Embryonic facial prominence (tissue), 1 donor: ENCODE measurements around the gene ST6GAL1.
"Not testable (repeated sequence)": the region's sequence is repeated elsewhere in the genome, so short reads cannot be mapped to it uniquely, and the experiment has no call there.

Source experiments
- DNase-seq: peaks from one replicate; pipeline ENCODE4 v3.0.0-alpha.2; 2016; ENCODE audit errors: extremely low spot score

The ST6GAL1 gene

DNA sequence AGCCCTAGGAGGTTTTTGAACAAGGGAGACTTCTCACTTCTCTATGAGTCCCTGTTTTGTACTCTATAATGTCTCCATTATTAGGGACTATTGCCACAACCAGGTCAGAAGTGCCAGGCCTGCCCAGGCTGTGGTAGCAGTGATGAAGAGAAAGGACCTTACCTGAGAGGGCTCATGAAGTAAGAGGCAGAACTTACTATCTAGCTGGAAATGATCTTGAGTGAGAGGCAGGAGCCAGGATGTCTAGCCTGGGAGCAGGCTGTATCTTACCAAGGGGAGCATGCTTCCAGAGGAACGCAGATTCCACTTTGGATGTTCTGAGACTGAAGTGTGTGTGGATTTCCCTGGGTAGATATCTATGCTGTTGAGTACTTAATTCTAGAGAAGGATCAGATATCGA is 115.7 kb downstream of the ST6GAL1 start:
- no peak for DNase-seq

GRCh38 chr3:187049462-187050101 is 119.3 kb downstream of the ST6GAL1 start:
- no peak for DNase-seq

- DNase-seq: no peak
Observed at GRCh38 chr3:187051066-187051465, 120.7 kb downstream of the ST6GAL1 start.

DNA sequence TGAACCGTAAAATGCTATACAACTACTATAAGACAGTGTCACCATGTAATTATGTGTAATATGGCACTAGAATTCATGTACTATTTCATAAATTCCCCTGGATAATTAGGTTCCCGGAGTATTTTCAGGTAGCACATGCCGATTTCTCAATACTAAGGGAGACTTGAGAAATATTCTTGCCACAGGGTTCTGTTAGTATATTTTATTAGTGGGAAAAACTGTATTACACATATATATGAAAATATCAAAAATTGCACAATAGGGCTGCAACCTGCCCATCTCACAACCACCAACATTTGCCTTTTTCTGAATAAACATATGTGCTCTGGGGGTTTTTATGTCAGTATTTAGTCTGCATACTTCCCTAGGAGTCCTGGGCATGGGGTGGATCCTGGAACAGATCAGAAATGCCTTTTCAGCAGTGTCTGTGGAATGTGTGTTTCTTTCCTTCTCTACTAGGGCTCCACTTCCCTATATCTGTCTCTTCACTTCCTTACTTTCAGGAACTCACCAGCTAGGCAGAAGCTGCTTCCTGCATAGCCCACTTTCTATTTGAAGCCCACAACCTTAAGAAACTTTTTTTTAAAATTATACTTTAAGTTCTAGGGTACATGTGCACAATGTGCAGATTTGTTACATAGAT is 121.5 kb downstream of the ST6GAL1 start:
- no peak for DNase-seq

- DNase-seq: not testable (repeated sequence)
Observed at GRCh38 chr3:187052427-187052826, 122.1 kb downstream of the ST6GAL1 start.

- not testable (repeated sequence) for DNase-seq
Observed at GRCh38 chr3:187054433-187054832, 124.1 kb downstream of the ST6GAL1 start.

GRCh38 chr3:187057803-187058202 is 127.5 kb downstream of the ST6GAL1 start:
- not testable (repeated sequence) for DNase-seq

- no peak for DNase-seq
Observed at GRCh38 chr3:187061748-187062147, 131.4 kb downstream of the ST6GAL1 start.

- DNase-seq: no peak
Observed at GRCh38 chr3:187062526-187063177, 132.3 kb downstream of the ST6GAL1 start.

DNA sequence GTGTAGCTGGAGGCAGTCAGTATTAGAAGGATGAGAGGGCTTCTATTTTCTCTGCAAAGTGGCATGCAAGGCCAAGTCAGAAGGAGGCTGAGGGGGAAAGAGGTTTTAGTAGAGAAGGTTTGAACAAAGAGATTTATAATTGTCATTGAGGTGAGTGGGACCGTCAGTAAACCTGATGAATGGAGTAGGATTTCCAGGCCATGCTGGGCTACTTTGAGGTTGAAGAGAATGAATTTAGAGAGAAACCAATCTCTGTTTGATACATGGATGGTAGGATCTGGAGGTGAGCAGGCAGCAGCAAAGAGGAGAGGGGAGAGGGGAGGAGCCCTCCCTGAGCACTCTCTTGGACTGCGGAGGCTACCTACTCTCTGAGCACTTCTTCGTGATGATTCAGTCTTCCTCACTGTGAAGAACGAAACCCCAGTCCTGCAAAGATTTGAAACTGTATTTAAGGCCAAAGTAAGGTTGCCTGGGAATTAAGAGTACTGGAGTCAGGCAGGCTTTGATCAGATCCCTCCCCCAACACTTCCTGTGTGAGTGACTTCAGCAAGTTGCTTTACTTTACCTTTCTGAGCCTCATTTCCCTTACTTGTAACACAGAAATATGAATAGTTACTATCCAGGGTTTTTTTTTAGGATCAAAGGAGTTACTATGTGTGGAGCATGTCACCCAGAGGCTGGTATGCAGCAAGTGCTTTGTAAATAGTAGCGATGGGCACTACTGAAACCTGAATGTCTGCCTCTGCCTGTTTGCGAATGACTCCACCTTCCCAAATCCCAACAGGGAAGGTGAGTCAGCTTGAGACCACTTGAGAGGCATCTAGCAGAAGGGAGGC is 133.2 kb downstream of the ST6GAL1 start:
- no peak for DNase-seq

DNA sequence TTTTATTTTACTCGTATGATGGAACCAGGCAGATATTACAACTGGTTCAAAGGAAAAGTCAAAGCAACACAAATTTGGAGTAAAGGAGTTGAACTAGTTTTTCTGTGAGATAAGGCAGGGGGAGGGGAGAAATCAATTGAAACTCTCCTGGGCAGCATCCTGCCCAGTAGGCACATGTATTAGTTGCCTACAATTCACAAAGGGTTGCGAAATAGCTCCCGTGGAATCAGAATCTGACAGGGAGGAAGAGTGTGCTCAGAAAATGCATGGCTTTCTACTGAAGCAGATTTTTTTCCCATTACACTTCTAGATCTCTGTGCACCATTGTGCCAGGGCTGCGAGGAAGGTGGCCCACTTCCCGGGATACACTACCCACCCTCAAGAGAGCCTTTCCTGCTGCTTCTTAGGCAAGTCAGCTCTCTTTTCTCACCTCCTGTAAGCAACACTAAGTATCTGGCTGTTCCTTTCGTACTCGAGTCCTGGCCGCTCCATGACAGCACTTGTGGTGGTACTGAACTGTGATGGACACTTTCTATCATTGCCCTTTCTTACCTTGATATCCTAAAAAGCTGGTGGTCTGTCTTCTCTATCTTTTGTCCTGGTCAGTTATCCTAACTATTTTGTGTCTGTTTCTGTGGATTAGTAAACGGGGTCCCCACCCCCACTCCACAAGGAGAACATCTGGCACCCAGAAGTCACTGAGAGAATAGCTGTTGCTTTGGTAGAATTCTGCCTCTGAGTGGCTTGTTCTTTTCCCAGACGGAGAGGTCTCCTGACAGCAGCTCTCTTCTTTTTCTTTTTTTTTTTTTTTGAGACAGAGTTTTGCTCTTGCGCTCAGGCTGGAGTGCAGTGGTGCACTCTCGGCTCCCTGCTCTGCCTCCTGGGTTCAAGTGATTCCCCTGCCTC is 134.1 kb downstream of the ST6GAL1 start:
- no peak for DNase-seq

DNA sequence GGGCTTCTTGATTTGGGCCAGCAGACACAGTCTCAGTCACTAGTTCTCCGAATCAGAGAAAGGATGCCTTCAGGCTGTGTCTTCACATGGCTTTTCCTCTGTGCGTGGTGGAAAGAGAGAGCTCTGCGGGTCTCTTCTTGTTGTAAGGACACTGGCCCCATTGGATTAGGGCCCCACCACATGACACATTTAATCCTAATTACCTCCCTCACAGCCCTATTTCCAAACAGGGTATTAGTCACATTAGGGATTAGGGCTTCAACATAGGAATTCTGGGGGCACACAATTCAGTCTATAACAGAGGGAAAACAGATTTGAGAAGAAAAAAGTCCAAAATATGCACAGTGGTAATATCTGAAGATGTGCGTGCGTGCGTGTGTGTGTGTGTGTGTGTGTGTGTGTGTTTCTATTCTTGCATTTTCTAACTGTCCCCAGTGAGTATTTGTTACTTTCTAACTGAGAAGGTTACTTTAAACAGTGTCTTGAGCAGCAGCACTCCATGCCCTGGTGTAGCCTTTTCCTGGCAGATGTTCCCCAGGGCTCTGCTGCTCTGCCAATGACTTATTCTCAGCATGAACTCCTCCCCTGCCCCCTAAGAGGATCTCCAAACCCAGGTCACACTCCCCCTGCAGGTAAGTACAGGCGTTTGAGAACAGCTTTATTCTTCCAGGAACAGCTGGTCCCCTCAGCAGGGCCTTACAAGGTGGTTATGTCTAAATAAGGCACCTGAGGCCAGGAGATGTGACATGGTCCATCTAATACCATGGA is 136.1 kb downstream of the ST6GAL1 start:
- DNase-seq: no peak

- DNase-seq: no peak
Observed at GRCh38 chr3:187068787-187069186, 138.5 kb downstream of the ST6GAL1 start.

DNA sequence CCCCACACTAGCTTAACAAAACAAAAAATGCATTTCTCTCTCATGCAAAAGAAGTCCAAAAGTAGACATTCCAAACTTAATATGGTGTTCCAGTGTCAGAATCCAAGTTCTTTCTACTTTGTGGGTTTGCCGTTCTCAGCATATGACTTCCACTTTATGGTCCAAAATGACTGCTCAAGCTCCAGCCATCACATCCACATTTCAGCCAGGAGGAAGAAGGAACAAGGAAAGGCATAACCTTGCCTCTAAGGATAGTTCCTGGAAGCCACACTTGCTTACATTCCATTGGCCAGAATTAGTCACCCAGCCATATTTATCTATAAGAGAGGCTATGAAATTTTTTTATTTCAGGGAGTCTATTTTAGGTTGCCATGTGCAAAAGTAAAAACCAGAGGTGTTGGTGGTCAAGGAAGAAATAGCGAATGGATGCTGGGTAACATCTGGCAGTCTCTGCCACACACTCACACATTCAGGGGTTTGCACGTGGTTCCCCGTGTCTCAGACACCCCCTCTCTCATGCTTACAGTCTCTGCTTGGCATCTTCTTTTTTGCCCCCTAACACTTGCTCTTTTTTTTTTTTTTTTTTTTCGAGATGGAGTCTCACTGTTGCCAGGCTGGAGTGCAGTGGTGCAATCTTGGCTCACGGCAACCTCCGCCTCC is 139.7 kb downstream of the ST6GAL1 start:
- no peak for DNase-seq

GRCh38 chr3:187072102-187072501 is 141.8 kb downstream of the ST6GAL1 start:
- no peak for DNase-seq

GRCh38 chr3:187072511-187072910 is 142.2 kb downstream of the ST6GAL1 start:
- no peak for DNase-seq

- DNase-seq: no peak
Observed at GRCh38 chr3:187073581-187074098, 143.3 kb downstream of the ST6GAL1 start.

DNA sequence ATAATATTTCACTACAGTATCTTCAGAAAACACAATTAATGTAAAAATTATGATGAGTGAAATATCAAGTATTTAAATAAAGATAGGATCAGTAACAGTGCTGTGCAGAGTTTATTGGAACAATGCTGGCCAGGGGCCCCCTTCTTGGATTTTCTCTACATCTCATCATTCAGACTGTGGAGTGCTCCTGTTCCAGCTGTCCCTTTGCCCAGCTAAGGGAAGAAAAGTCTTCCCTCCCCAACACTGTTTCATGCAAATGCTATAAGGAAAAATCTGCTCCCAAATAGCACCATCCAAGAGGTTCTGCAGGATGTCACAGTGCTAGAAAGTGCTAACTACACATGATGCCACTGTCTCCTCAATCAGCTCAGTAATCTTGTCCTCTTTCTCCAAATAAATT is 144.5 kb downstream of the ST6GAL1 start:
- DNase-seq: no peak

DNA sequence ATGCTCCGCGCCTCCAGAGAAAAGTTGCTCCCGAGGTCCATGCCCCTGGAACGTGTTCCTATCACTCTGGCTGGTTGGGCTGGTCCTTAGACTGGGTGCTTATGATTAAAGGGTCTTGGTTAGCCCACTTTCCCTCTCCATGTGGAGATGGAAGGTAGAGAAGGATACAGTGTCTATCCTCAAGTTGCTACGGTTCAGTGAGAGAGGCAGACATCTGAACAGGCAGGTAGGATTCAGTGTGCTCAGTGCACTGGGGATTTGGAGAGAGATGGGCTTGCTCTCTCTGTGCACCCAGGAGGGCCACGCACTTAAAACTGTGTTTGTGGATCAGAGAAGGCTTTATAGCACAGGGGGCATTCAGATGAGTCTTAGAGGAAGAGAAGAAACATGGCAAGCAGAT is 146.0 kb downstream of the ST6GAL1 start:
- DNase-seq: no peak

DNA sequence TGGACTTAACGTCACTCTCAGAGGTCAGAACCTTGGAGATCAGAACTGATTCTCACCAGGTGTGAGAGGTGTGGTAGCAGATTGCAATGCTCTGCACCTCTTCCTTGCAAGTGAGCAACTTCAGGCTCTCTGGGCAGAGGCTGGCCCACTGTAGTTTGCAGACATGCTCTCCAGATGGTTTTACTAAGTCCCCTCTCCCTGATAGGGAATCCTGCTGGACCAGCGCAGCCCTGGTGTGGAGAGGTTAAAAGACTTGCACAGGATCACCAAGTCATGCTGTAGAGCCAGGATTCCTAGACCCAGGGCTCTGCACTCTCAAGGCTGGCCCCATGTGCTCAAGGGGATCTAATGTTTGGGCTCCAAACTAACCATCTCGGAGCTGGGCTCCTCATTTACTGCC is 146.8 kb downstream of the ST6GAL1 start:
- DNase-seq: no peak
